Endothelial cell of umbilical vein (primary cell): Measurements from ENCODE around the gene MDGA2. TPM values are rescaled to one million over a fixed set of nuclear protein-coding genes. Genes with fewer than 3 reads are reported as not detected.

ENCODE experiments used
- BruUV-seq: library from RNA; stranded (reverse); fragments of 400-500 nt; replicated peaks from 2 replicates; lab custom pipeline; 2021; lab: Mats Ljungman, UMichigan
- CTCF ChIA-PET: fragments of 300-600, 350-600 bp; sonication (Branson Sonifier 250); formaldehyde crosslinking; loops from one replicate; lab custom pipeline; 2021; ENCODE audit warnings: antibody characterized with exemption, inconsistent platforms; lab: Charles Lee
- POLR2A ChIA-PET: fragments of 300-600, 350-600 bp; sonication (Branson Sonifier 250); formaldehyde crosslinking; loops from one replicate; lab custom pipeline; 2021; ENCODE audit warnings: antibody characterized with exemption, inconsistent platforms; lab: Charles Lee
- DNase-seq: peaks from one replicate; pipeline ENCODE4 v3.0.0-alpha.2; 2011; ENCODE audit warnings: low read depth, low spot score
- FAIRE-seq: peaks from 2 replicates; lab custom pipeline; 2011; peaks lifted over from hg19 to GRCh38; lab: Jason Lieb, UNC
- H2AFZ ChIP-seq: 2 replicates; pipeline ENCODE4 v1.6.0; 2012; ENCODE audit warnings: low read depth, low read length, control low read depth, inconsistent platforms
- H3K27ac ChIP-seq: 2 replicates; pipeline ENCODE4 v1.5.1; 2011; ENCODE audit warnings: low read depth, mild to moderate bottlenecking, control low read depth, low read length, moderate library complexity; ENCODE audit not compliant: insufficient read depth
- H3K27me3 ChIP-seq, 2 experiments: 2 replicates each; pipeline versions ENCODE4 v1.6.0 to v1.6.1; 2011; ENCODE audit warnings: low read length in 2 of 2, mixed read lengths in 1 of 2; ENCODE audit not compliant: control insufficient read depth in 2 of 2, insufficient read depth in 2 of 2
- H3K36me3 ChIP-seq, 2 experiments: 2 replicates in 1 of 2; 3 replicates in 1 of 2; pipeline ENCODE4 v1.5.1; 2011; ENCODE audit warnings: low read length in 2 of 2, mild to moderate bottlenecking in 1 of 2, moderate library complexity in 1 of 2; ENCODE audit not compliant: control insufficient read depth in 2 of 2, insufficient read depth in 2 of 2; ENCODE audit errors: extremely low read depth in 1 of 2
- H3K4me1 ChIP-seq: 3 replicates; pipeline ENCODE4 v1.5.1; 2011; ENCODE audit warnings: mild to moderate bottlenecking, low read length; ENCODE audit not compliant: control insufficient read depth, insufficient read depth; ENCODE audit errors: extremely low read depth
- H3K4me2 ChIP-seq: 2 replicates; pipeline ENCODE4 v1.6.1; 2011; ENCODE audit warnings: low read length, control low read depth, mixed read lengths; ENCODE audit not compliant: insufficient read depth
- H3K4me3 ChIP-seq, 3 experiments: fragments of 200-600 bp in 1 of 3; sonication (generic), shearing (Covaris generic) in 1 of 3; replicated peaks in 1 of 3; 2 replicates each; pipeline ENCODE4 v1.5.1; 2011 to 2016; ENCODE audit warnings: control low read depth in 3 of 3, low read length in 3 of 3, mild to moderate bottlenecking in 2 of 3, inconsistent platforms in 1 of 3, low read depth in 1 of 3, moderate library complexity in 1 of 3; ENCODE audit not compliant: insufficient read depth in 1 of 3
- H3K79me2 ChIP-seq: 2 replicates; pipeline ENCODE4 v1.6.0; 2012; ENCODE audit warnings: low read length, inconsistent platforms; ENCODE audit not compliant: control insufficient read depth, insufficient read depth
- H3K9ac ChIP-seq: replicated peaks from 2 replicates; pipeline ENCODE3; 2011; ENCODE audit warnings: low read length, control low read depth; ENCODE audit not compliant: insufficient read depth; ENCODE audit errors: extremely low read depth
- H3K9me1 ChIP-seq: replicated peaks from 3 replicates; pipeline ENCODE4 v1.6.0; 2011; ENCODE audit warnings: mild to moderate bottlenecking, low read length; ENCODE audit not compliant: control insufficient read depth, insufficient read depth; ENCODE audit errors: extremely low read depth
- H3K9me3 ChIP-seq: replicated peaks from 2 replicates; pipeline ENCODE4 v1.5.1; 2012; ENCODE audit warnings: low read length, inconsistent platforms; ENCODE audit not compliant: control insufficient read depth, insufficient read depth
- H4K20me1 ChIP-seq: replicated peaks from 2 replicates; pipeline ENCODE3; 2011; ENCODE audit warnings: mild to moderate bottlenecking, low read length; ENCODE audit not compliant: control insufficient read depth, insufficient read depth; ENCODE audit errors: extremely low read depth
- EZH2 ChIP-seq: IDR thresholded peaks from 2 replicates; pipeline ENCODE4 v1.6.1; 2012; ENCODE audit warnings: borderline replicate concordance, low read depth, mild to moderate bottlenecking, moderate library complexity, low read length, inconsistent platforms; ENCODE audit not compliant: severe bottlenecking
- FOS ChIP-seq: IDR thresholded peaks from 2 replicates; pipeline ENCODE4 v1.6.1; 2011; ENCODE audit warnings: mild to moderate bottlenecking, low read length, moderate library complexity, borderline replicate concordance; ENCODE audit not compliant: insufficient read depth
- GATA2 ChIP-seq: IDR thresholded peaks from 2 replicates; pipeline ENCODE4 v1.7.0; 2011; ENCODE audit warnings: low read depth, mild to moderate bottlenecking, moderate library complexity, mixed read lengths, low read length; ENCODE audit not compliant: insufficient read length, insufficient read depth
- JUN ChIP-seq: IDR thresholded peaks from 2 replicates; pipeline ENCODE4 v1.6.1; 2011; ENCODE audit warnings: borderline replicate concordance, low read depth; ENCODE audit not compliant: insufficient read length, insufficient read depth
- MYC ChIP-seq: IDR thresholded peaks from one replicate; pipeline ENCODE4 v1.6.1; 2011; ENCODE audit warnings: mild to moderate bottlenecking, low read depth, low read length
- POLR2A ChIP-seq: IDR thresholded peaks from 2 replicates; pipeline ENCODE4 v1.6.1; 2012; ENCODE audit warnings: low read depth, mild to moderate bottlenecking, control low read depth, low read length
- POLR2AphosphoS5 ChIP-seq: IDR thresholded peaks from 2 replicates; pipeline ENCODE4 v1.6.1; 2012; ENCODE audit warnings: low read depth, mild to moderate bottlenecking, control low read depth, low read length, moderate library complexity; ENCODE audit not compliant: insufficient read depth
- dilution Hi-C: fragments of 300-500 bp; cut with MboI; formaldehyde crosslinking; loops from one replicate; pipeline ENCODE4 v1.15.0; 2019; ENCODE audit warnings: low sequenced_read_pairs; ENCODE audit not compliant: extremely low pct_ligation_motif_present
- intact Hi-C: fragments of 100-400 bp; cut with micrococcal nuclease; formaldehyde crosslinking; loops from one replicate; pipeline ENCODE4 v1.10.0; 2022
- polyA plus RNA-seq, 4 experiments: library from polyadenylated mRNA; depleted of rRNA in 3 of 4; stranded (reverse) in 3 of 4; unstranded in 1 of 4; fragments of >200 nt; gene quantifications; 2 replicates each; pipeline versions ENCODE4 v1.2.1 to v1.2.3, GENCODE V29; 2011 to 2012; ENCODE audit warnings: missing spikeins in 1 of 4
- total RNA-seq: library from RNA; stranded (reverse); gene quantifications from 2 replicates; pipeline ENCODE4 v1.2.3, GENCODE V29; 2021
- TF ChIP-seq, protein P1 (sequence below), 2 donors: IDR thresholded peaks; 1 replicate in 1 of 2; 2 replicates in 1 of 2; pipeline ENCODE4 v1.5.1; 2011; ENCODE audit warnings: low read length in 2 of 2, mild to moderate bottlenecking in 2 of 2, moderate library complexity in 2 of 2, control low read depth in 1 of 2, inconsistent platforms in 1 of 2, low read depth in 1 of 2; ENCODE audit not compliant: insufficient read depth in 1 of 2; ENCODE audit errors: extremely low read depth in 1 of 2
- TF ChIP-seq, protein P2 (sequence below): IDR thresholded peaks from 2 replicates; pipeline ENCODE4 v1.6.1; 2011; ENCODE audit not compliant: insufficient read depth, insufficient read length

Gene MDGA2
- total and polyA plus RNA-seq, 2 donors (not counting 3 experiments of a cell fraction or from before 2014, with no cell fraction given): not detected

DNA sequence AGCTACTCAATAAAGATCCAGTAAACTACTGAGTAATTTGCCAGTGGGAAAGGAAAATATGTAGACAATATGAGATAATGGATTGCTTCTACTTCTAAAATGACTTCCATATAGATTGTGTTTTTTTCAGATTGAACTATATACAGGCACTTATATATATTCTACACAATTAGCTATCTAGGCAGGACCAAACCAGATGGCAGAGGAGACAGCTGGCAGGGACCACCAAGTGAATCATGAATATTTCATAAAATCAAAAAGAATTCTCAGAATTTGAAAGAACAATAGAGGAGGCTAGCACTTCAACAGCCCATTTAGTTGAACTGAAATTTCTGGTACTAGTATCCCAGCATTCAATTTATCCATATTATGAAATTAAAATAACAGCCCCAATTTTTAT lies 685.8 kb downstream of the MDGA2 start:
- Histone ChIP-seq H3K79me2 (no peaks in the 10 kb centered on the region), H3K4me3 (no peak overlapping the region), H3K27me3 (no peaks in the 10 kb centered on the region), H3K9me1 (no peaks in the 10 kb centered on the region), H3K27ac (no peak overlapping the region), H4K20me1 (no peaks in the 10 kb centered on the region), H3K9ac (no peak overlapping the region), H3K4me1 (no peaks in the 10 kb centered on the region), H2AFZ (no peak overlapping the region), H3K4me2 (no peak overlapping the region), H3K9me3 (no peaks in the 10 kb centered on the region), H3K36me3 (no peaks in the 10 kb centered on the region)
- intact Hi-C loops: no loop called here
- dilution Hi-C loops: no loop called here
- DNase-seq (no peak), FAIRE-seq (no peak)
- TF ChIP-seq, protein P1, sequence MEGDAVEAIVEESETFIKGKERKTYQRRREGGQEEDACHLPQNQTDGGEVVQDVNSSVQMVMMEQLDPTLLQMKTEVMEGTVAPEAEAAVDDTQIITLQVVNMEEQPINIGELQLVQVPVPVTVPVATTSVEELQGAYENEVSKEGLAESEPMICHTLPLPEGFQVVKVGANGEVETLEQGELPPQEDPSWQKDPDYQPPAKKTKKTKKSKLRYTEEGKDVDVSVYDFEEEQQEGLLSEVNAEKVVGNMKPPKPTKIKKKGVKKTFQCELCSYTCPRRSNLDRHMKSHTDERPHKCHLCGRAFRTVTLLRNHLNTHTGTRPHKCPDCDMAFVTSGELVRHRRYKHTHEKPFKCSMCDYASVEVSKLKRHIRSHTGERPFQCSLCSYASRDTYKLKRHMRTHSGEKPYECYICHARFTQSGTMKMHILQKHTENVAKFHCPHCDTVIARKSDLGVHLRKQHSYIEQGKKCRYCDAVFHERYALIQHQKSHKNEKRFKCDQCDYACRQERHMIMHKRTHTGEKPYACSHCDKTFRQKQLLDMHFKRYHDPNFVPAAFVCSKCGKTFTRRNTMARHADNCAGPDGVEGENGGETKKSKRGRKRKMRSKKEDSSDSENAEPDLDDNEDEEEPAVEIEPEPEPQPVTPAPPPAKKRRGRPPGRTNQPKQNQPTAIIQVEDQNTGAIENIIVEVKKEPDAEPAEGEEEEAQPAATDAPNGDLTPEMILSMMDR (IDR thresholded peaks at IDR 0.05; ENCODE audit: extremely low read depth in 1 of 2, insufficient read depth in 1 of 2, low read depth in 1 of 2, low read length in 2 of 2): no peak
- no peak for TF ChIP-seq EZH2
- no peak for TF ChIP-seq POLR2A
- no peak for TF ChIP-seq GATA2
- no peak for TF ChIP-seq POLR2AphosphoS5
- TF ChIP-seq MYC: no peak
- TF ChIP-seq, protein P2, sequence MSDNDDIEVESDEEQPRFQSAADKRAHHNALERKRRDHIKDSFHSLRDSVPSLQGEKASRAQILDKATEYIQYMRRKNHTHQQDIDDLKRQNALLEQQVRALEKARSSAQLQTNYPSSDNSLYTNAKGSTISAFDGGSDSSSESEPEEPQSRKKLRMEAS: no peak
- no peak for TF ChIP-seq JUN
- TF ChIP-seq FOS: no peak
- ChIA-PET CTCF (interaction anchor here (0.8 kb wide), 1 partner anchor 289 kb away, joined by 3 read pairs; no protein-coding TSS in a partner anchor), POLR2A (no interaction called here)
- BruUV-seq: no TSS peak
